CD14-positive monocyte (primary cell): ENCODE results near the gene QSER1. TPM values are rescaled to one million over a fixed set of nuclear protein-coding genes. Genes with fewer than 3 reads are reported as not detected.
A peak's percentile ranks its signal among the peaks of the same experiment; 100 is the strongest.
"Not testable (repeated sequence)": the region's sequence is repeated elsewhere in the genome, so short reads cannot be mapped to it uniquely, and the experiment has no call there.

Experiments used
- DNase-seq, 3 donors: peaks; one replicate each; pipeline ENCODE4 v3.0.0-alpha.2; 2011 to 2022
- H2AFZ ChIP-seq: 2 replicates; pipeline ENCODE4 v1.6.0; 2012; ENCODE audit warnings: mild to moderate bottlenecking, low read depth, low read length, inconsistent platforms; ENCODE audit not compliant: insufficient read depth, poor library complexity, severe bottlenecking
- H3K27ac ChIP-seq, 2 donors: 1 replicate in 1 of 2; 2 replicates in 1 of 2; pipeline ENCODE4 v1.5.1; 2012 to 2013; ENCODE audit warnings: low read length in 2 of 2, control low read depth in 1 of 2, inconsistent platforms in 1 of 2, low read depth in 1 of 2, mild to moderate bottlenecking in 1 of 2
- H3K27me3 ChIP-seq, 2 donors: one replicate each; pipeline versions ENCODE4 v1.6.0 to v1.6.1; 2011 to 2013; ENCODE audit warnings: low read length in 2 of 2; ENCODE audit not compliant: control insufficient read depth in 2 of 2, insufficient read depth in 2 of 2
- H3K36me3 ChIP-seq, 2 donors: replicated peaks in 1 of 2; 1 replicate in 1 of 2; 2 replicates in 1 of 2; pipeline versions ENCODE4 v1.5.1 to v1.6.1; 2012 to 2013; ENCODE audit warnings: low read length in 2 of 2, control low read depth in 1 of 2, inconsistent platforms in 1 of 2, mild to moderate bottlenecking in 1 of 2; ENCODE audit not compliant: insufficient read depth in 2 of 2, control insufficient read depth in 1 of 2
- H3K4me1 ChIP-seq, 2 donors: 1 replicate in 1 of 2; 2 replicates in 1 of 2; pipeline versions ENCODE4 v1.5.1 to v1.6.1; 2012 to 2013; ENCODE audit warnings: low read length in 2 of 2, control low read depth in 1 of 2, inconsistent platforms in 1 of 2, mild to moderate bottlenecking in 1 of 2, moderate library complexity in 1 of 2; ENCODE audit not compliant: insufficient read depth in 2 of 2, control insufficient read depth in 1 of 2
- H3K4me2 ChIP-seq: replicated peaks from 2 replicates; pipeline ENCODE3; 2012; ENCODE audit warnings: low read length, moderate library complexity, mild to moderate bottlenecking; ENCODE audit not compliant: poor library complexity, severe bottlenecking; ENCODE audit errors: extremely low read depth
- H3K4me3 ChIP-seq, 3 experiments: fragments of 200-600 bp in 1 of 3; sonication (generic) in 1 of 3; replicated peaks in 1 of 3; 1 replicate in 2 of 3; 2 replicates in 1 of 3; pipeline ENCODE4 v1.5.1; 2011 to 2013; ENCODE audit warnings: low read length in 3 of 3, mild to moderate bottlenecking in 3 of 3, control low read depth in 2 of 3, low read depth in 2 of 3, inconsistent platforms in 1 of 3, moderate library complexity in 1 of 3
- H3K79me2 ChIP-seq: 2 replicates; pipeline ENCODE4 v1.6.0; 2012; ENCODE audit warnings: mild to moderate bottlenecking, control low read depth, inconsistent platforms, low read length, moderate library complexity; ENCODE audit not compliant: insufficient read depth
- H3K9ac ChIP-seq: 2 replicates; pipeline ENCODE4 v1.6.0; 2017; ENCODE audit warnings: low read length, mild to moderate bottlenecking; ENCODE audit not compliant: insufficient read depth, poor library complexity, severe bottlenecking
- H3K9me3 ChIP-seq, 2 donors: replicated peaks in 1 of 2; 1 replicate in 1 of 2; 2 replicates in 1 of 2; pipeline versions ENCODE4 v1.5.1 to v1.6.1; 2012 to 2013; ENCODE audit warnings: low read length in 2 of 2, control low read depth in 1 of 2; ENCODE audit not compliant: control insufficient read depth in 1 of 2, insufficient read depth in 1 of 2
- H4K20me1 ChIP-seq: 2 replicates; pipeline ENCODE4 v1.6.0; 2012; ENCODE audit warnings: mild to moderate bottlenecking, low read length, control low read depth, moderate library complexity; ENCODE audit not compliant: insufficient read depth
- H3K27ac Mint-ChIP-seq, 7 donors: one replicate each; pipeline ENCODE4 v1.8.0; 2020; ENCODE audit warnings: mild to moderate bottlenecking in 7 of 7, mixed read lengths in 7 of 7, moderate library complexity in 6 of 7, inconsistent platforms in 2 of 7
- H3K27me3 Mint-ChIP-seq, 3 donors: one replicate each; pipeline ENCODE4 v1.8.0; 2021 to 2022; ENCODE audit warnings: low read depth in 3 of 3, mild to moderate bottlenecking in 3 of 3, mixed read lengths in 3 of 3, moderate library complexity in 3 of 3, inconsistent platforms in 1 of 3
- H3K36me3 Mint-ChIP-seq, 2 donors: one replicate each; pipeline ENCODE4 v1.8.0; 2020; ENCODE audit warnings: mixed read lengths in 2 of 2, inconsistent platforms in 1 of 2, mild to moderate bottlenecking in 1 of 2
- H3K4me1 Mint-ChIP-seq: one replicate; pipeline ENCODE4 v1.8.0; 2020; ENCODE audit warnings: mild to moderate bottlenecking, mixed read lengths
- H3K4me3 Mint-ChIP-seq, 2 donors: one replicate each; pipeline ENCODE4 v1.8.0; 2020; ENCODE audit warnings: mild to moderate bottlenecking in 2 of 2, mixed read lengths in 2 of 2, moderate library complexity in 1 of 2
- H3K9me3 Mint-ChIP-seq, 7 donors: one replicate each; pipeline ENCODE4 v1.8.0; 2020 to 2022; ENCODE audit warnings: mixed read lengths in 7 of 7, mild to moderate bottlenecking in 6 of 7, moderate library complexity in 6 of 7, inconsistent platforms in 2 of 7
- CTCF ChIP-seq: fragments of 200-600 bp; IDR thresholded peaks from one replicate; pipeline ENCODE4 v1.8.0; 2022; ENCODE audit warnings: antibody characterized with exemption, mild to moderate bottlenecking
- WGBS: methylation state at CpG from one replicate; pipeline ENCODE4 v1.1.5; 2013; ENCODE audit warnings: missing lambda C conversion rate; ENCODE audit not compliant: insufficient coverage; 5-methylcytosine and 5-hydroxymethylcytosine counted together
- intact Hi-C, 2 donors: fragments of 100-400 bp; cut with micrococcal nuclease; formaldehyde crosslinking; loops; one replicate each; pipeline versions ENCODE4 v1.15.0 to v1.15.1; 2023
- polyA plus RNA-seq, 3 donors: library from polyadenylated mRNA; depleted of rRNA in 1 of 3; unstranded in 2 of 3; stranded (reverse) in 1 of 3; fragments of 300-500 nt in 2 of 3; fragments of >200 nt in 1 of 3; fragmentation: Illumina TruSeq in 2 of 3; gene quantifications; 1 replicate in 2 of 3; 2 replicates in 1 of 3; pipeline ENCODE4 v1.2.3, GENCODE V29; 2012 to 2021

QSER1 gene
- polyA plus RNA-seq, 3 donors, result 1.1 to 7.0 (median 2.5) TPM

GRCh38 chr11:32885556-32885955, 7.1 kb upstream of the QSER1 start:
- Histone ChIP-seq H3K9ac (no peak overlapping the region), H3K4me2 (no peak overlapping the region), H3K27me3 (no peaks in the 10 kb centered on the region), H3K4me3 (no peak overlapping the region), H3K27ac (no peak overlapping the region), H3K36me3 (no peaks in the 10 kb centered on the region), H3K4me1 (no peaks in the 10 kb centered on the region), H2AFZ (no peak overlapping the region), H3K9me3 (peaks cover 0 to 5% of the 10 kb centered on the region in 2 donors), H4K20me1 (no peaks in the 10 kb centered on the region), H3K79me2 (no peaks in the 10 kb centered on the region)
- Mint-ChIP-seq H3K27ac (no peak overlapping the region), H3K36me3 (no peaks in the 10 kb centered on the region), H3K9me3 (peaks cover 2 to 8% (median 5%) of the 10 kb centered on the region in 7 donors), H3K4me1 (no peaks in the 10 kb centered on the region), H3K27me3 (peaks cover 3 to 14% (median 5%) of the 10 kb centered on the region in 3 donors), H3K4me3 (no peak overlapping the region)
- no peak for DNase-seq
- WGBS, result 86% methylated on average over 1 of the region's 9 CpGs
- no peak for TF ChIP-seq CTCF
- intact Hi-C loops, result loop anchor here in 1 of 2 donors (10.0 kb wide), 1 partner anchor 71 kb away; no protein-coding TSS in a partner anchor

- WGBS, result no CpG with 5 or more reads among the region's 3 CpGs
- peaks cover 2 to 8% (median 5%) of the 10 kb centered on the region in 7 donors for H3K9me3 Mint-ChIP-seq
Observed at GRCh38 chr11:32886180-32886579, 6.4 kb upstream of the QSER1 start.

GRCh38 chr11:32887707-32888383, 4.8 kb upstream of the QSER1 start:
- H3K4me3 ChIP-seq, H3K27me3 ChIP-seq, H3K79me2 ChIP-seq, H3K36me3 ChIP-seq, H3K4me1 ChIP-seq, H3K36me3 Mint-ChIP-seq, DNase-seq, H3K9me3 ChIP-seq, H3K27ac ChIP-seq, H3K9ac ChIP-seq, H3K4me2 ChIP-seq, H4K20me1 ChIP-seq, H3K27me3 Mint-ChIP-seq, H2AFZ ChIP-seq, H3K9me3 Mint-ChIP-seq: not testable (repeated sequence)
- Mint-ChIP-seq H3K4me1 (peaks cover 11% of the 10 kb centered on the region), H3K4me3 (peak overlapping the region in 1 of 2 donors; percentile 31), H3K27ac (peak overlapping the region in 1 of 7 donors; percentile 59)
- WGBS, result 97% methylated on average over 18 of the region's 20 CpGs
- intact Hi-C loops, result loop anchor here in 1 of 2 donors (10.0 kb wide), 1 partner anchor 73 kb away; no protein-coding TSS in a partner anchor

More at GRCh38 chr11:32886180-32886579, 6.4 kb upstream of the QSER1 start:
- Mint-ChIP-seq H3K4me1 (peaks cover under 1% of the 10 kb centered on the region), H3K27ac (no peak overlapping the region), H3K36me3 (no peaks in the 10 kb centered on the region), H3K27me3 (peaks cover 0 to 9% (median 5%) of the 10 kb centered on the region in 3 donors), H3K4me3 (no peak overlapping the region)
- Histone ChIP-seq H3K36me3 (no peaks in the 10 kb centered on the region), H2AFZ (no peak overlapping the region), H3K4me2 (no peak overlapping the region), H3K4me1 (no peaks in the 10 kb centered on the region), H3K9ac (no peak overlapping the region), H3K79me2 (no peaks in the 10 kb centered on the region), H3K4me3 (no peak overlapping the region), H3K27ac (no peak overlapping the region), H3K27me3 (no peaks in the 10 kb centered on the region), H3K9me3 (peaks cover 0 to 5% of the 10 kb centered on the region in 2 donors), H4K20me1 (no peaks in the 10 kb centered on the region)
- no peak for DNase-seq
- TF ChIP-seq CTCF, result no peak
- intact Hi-C loops, result loop anchor here in 1 of 2 donors (10.0 kb wide), 1 partner anchor 71 kb away; no protein-coding TSS in a partner anchor
